NCI-H2107 treated with DMSO at 0.1 percent for 48 hours (cell line): Measurements from ENCODE around the gene MOSMO.

Experiments
- DNase-seq: peaks from one replicate; lab custom pipeline; 2025; ENCODE audit not compliant: unreplicated experiment; lab: John Stamatoyannopoulos, UW

The MOSMO gene

DNA sequence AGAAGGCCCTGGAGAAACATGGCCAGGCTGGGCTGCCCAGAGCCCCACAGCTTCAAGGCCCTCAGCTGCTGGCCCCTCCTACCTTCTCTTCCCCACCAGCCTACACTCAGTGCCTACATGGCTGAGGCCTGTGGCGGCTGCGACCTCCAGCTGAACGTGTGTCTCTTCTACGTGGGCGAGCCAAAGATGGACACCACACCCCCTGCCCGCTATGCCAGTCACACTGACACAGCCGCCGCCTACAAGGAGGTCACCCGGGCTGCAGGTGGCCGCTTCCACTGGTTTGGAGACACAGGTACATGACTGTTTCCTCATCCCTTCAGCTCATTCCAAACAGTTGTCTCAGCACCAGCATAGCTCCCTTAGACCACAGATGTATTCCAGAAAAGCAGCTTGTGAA, 124.9 kb downstream of the MOSMO start:
- DNase-seq, result no peak
